H1 (cell line): ENCODE data around the gene CRNKL1. TPM values are rescaled to one million over a fixed set of nuclear protein-coding genes. Genes with fewer than 3 reads are reported as not detected.

Source experiments
- CTCF ChIA-PET: fragments of 300-600 bp; sonication (Branson Sonifier 250); formaldehyde crosslinking; loops from one replicate; lab custom pipeline; 2021; ENCODE audit not compliant: partially characterized antibody; lab: Charles Lee
- POLR2A ChIA-PET: fragments of 300-600 bp; sonication (Branson Sonifier 250); formaldehyde crosslinking; loops from one replicate; lab custom pipeline; 2021; ENCODE audit warnings: inconsistent platforms; ENCODE audit not compliant: partially characterized antibody; lab: Charles Lee
- DNase-seq, 2 experiments: peaks; one replicate each; pipeline versions ENCODE4 v3.0.0 to v3.0.0-alpha.2; 2010 to 2022; ENCODE audit warnings: low spot score in 2 of 2, low read depth in 1 of 2, mixed read lengths in 1 of 2
- FAIRE-seq: peaks from 2 replicates; lab custom pipeline; 2011; peaks lifted over from hg19 to GRCh38; lab: Jason Lieb, UNC
- H2AFZ ChIP-seq: 2 replicates; pipeline ENCODE4 v1.8.1; 2012; ENCODE audit warnings: low read length, inconsistent platforms
- H2AK5ac ChIP-seq: 2 replicates; pipeline ENCODE4 v1.6.1; 2013; ENCODE audit warnings: low read depth, low read length
- H2BK120ac ChIP-seq: replicated peaks from 2 replicates; pipeline ENCODE3; 2013; ENCODE audit warnings: low read depth, low read length, inconsistent platforms
- H2BK12ac ChIP-seq: 2 replicates; pipeline ENCODE4 v1.6.1; 2013; ENCODE audit warnings: low read depth, low read length
- H2BK15ac ChIP-seq: 2 replicates; pipeline ENCODE4 v1.6.1; 2013; ENCODE audit warnings: low read length
- H2BK20ac ChIP-seq: 2 replicates; pipeline ENCODE4 v1.6.1; 2013; ENCODE audit warnings: low read length
- H2BK5ac ChIP-seq: 2 replicates; pipeline ENCODE4 v1.6.1; 2013; ENCODE audit warnings: low read depth, low read length
- H3K14ac ChIP-seq: 2 replicates; pipeline ENCODE4 v1.6.1; 2013; ENCODE audit warnings: inconsistent platforms; ENCODE audit not compliant: insufficient read length
- H3K18ac ChIP-seq: 2 replicates; pipeline ENCODE4 v1.6.1; 2013; ENCODE audit warnings: low read length; ENCODE audit errors: extremely low read depth
- H3K23ac ChIP-seq: 2 replicates; pipeline ENCODE4 v1.6.1; 2013; ENCODE audit warnings: inconsistent platforms; ENCODE audit not compliant: insufficient read length
- H3K23me2 ChIP-seq: 2 replicates; pipeline ENCODE4 v1.6.1; 2013; ENCODE audit warnings: low read depth, low read length
- H3K27ac ChIP-seq: 2 replicates; pipeline ENCODE4 v1.6.1; 2011; ENCODE audit warnings: low read depth, low read length, inconsistent platforms
- H3K27me3 ChIP-seq, 4 experiments: replicated peaks in 1 of 4; 1 replicate in 1 of 4; 2 replicates in 3 of 4; pipeline versions ENCODE4 v1.6.1 to v1.8.1; 2011 to 2013; ENCODE audit warnings: low read length in 3 of 4, mild to moderate bottlenecking in 3 of 4, inconsistent platforms in 2 of 4, mixed read lengths in 2 of 4, moderate library complexity in 1 of 4; ENCODE audit not compliant: control insufficient read depth in 3 of 4, insufficient read depth in 3 of 4; ENCODE audit errors: extremely low read depth in 1 of 4
- H3K36me3 ChIP-seq, 4 experiments: 2 replicates each; pipeline versions ENCODE4 v1.6.1 to v1.8.1; 2011 to 2013; ENCODE audit warnings: mild to moderate bottlenecking in 4 of 4, low read length in 3 of 4, moderate library complexity in 2 of 4, control low read depth in 1 of 4, inconsistent platforms in 1 of 4; ENCODE audit not compliant: insufficient read depth in 4 of 4, control insufficient read depth in 2 of 4
- H3K4ac ChIP-seq: replicated peaks from 2 replicates; pipeline ENCODE3; 2013; ENCODE audit warnings: low read length, low read depth, mixed read lengths, inconsistent platforms; ENCODE audit not compliant: insufficient read length
- H3K4me1 ChIP-seq, 4 experiments: replicated peaks in 1 of 4; 1 replicate in 1 of 4; 2 replicates in 3 of 4; pipeline versions ENCODE4 v1.6.1 to v1.8.1; 2011 to 2013; ENCODE audit warnings: low read length in 3 of 4, inconsistent platforms in 2 of 4, mixed read lengths in 1 of 4; ENCODE audit not compliant: insufficient read depth in 4 of 4, control insufficient read depth in 3 of 4
- H3K4me2 ChIP-seq, 2 experiments: 2 replicates each; pipeline versions ENCODE4 v1.6.1 to v1.8.1; 2011 to 2013; ENCODE audit warnings: low read depth in 2 of 2, low read length in 2 of 2, control low read depth in 1 of 2, inconsistent platforms in 1 of 2, mild to moderate bottlenecking in 1 of 2; ENCODE audit not compliant: insufficient read depth in 1 of 2
- H3K4me3 ChIP-seq, 4 experiments: fragments of 200-600, 300-600 bp in 1 of 4; sonication (generic), shearing (Covaris generic), sonication (Bioruptor Twin) in 1 of 4; 2 replicates each; pipeline versions ENCODE4 v1.5.1 to v1.8.1; 2011 to 2016; ENCODE audit warnings: low read length in 4 of 4, low read depth in 3 of 4, control low read depth in 2 of 4, inconsistent platforms in 2 of 4, mild to moderate bottlenecking in 2 of 4, mixed read lengths in 1 of 4, moderate library complexity in 1 of 4; ENCODE audit not compliant: insufficient read depth in 2 of 4; ENCODE audit errors: extremely low read depth in 1 of 4
- H3K56ac ChIP-seq: replicated peaks from 2 replicates; pipeline ENCODE3; 2013; ENCODE audit warnings: low read depth, mild to moderate bottlenecking, mixed read lengths, low read length, inconsistent platforms; ENCODE audit not compliant: insufficient read length
- H3K79me1 ChIP-seq: 2 replicates; pipeline ENCODE4 v1.6.1; 2013; ENCODE audit warnings: low read depth, low read length, control low read depth
- H3K79me2 ChIP-seq, 2 experiments: 2 replicates each; pipeline versions ENCODE4 v1.6.1 to v1.8.1; 2012 to 2013; ENCODE audit warnings: low read length in 2 of 2, mild to moderate bottlenecking in 2 of 2, inconsistent platforms in 1 of 2; ENCODE audit not compliant: insufficient read depth in 2 of 2, control insufficient read depth in 1 of 2
- H3K9ac ChIP-seq, 4 experiments: replicated peaks in 1 of 4; 1 replicate in 1 of 4; 2 replicates in 3 of 4; pipeline versions ENCODE4 v1.6.1 to v1.8.1; 2011 to 2013; ENCODE audit warnings: low read depth in 3 of 4, low read length in 3 of 4, control low read depth in 2 of 4, mild to moderate bottlenecking in 2 of 4, moderate library complexity in 2 of 4, inconsistent platforms in 1 of 4; ENCODE audit errors: extremely low read depth in 1 of 4
- H3K9me3 ChIP-seq, 2 experiments: 2 replicates each; pipeline versions ENCODE4 v1.6.1 to v1.8.1; 2012 to 2013; ENCODE audit warnings: mild to moderate bottlenecking in 2 of 2, moderate library complexity in 2 of 2, control low read depth in 1 of 2, inconsistent platforms in 1 of 2, low read depth in 1 of 2, low read length in 1 of 2, mixed read lengths in 1 of 2; ENCODE audit not compliant: insufficient read depth in 2 of 2
- H4K20me1 ChIP-seq, 2 experiments: replicated peaks in 1 of 2; 2 replicates each; pipeline versions ENCODE3 to v1.8.1; 2011 to 2013; ENCODE audit warnings: inconsistent platforms in 2 of 2, low read length in 2 of 2, mild to moderate bottlenecking in 1 of 2; ENCODE audit not compliant: insufficient read depth in 2 of 2, control insufficient read depth in 1 of 2
- H4K5ac ChIP-seq: 2 replicates; pipeline ENCODE4 v1.6.1; 2013; ENCODE audit warnings: low read length, low read depth, mixed read lengths, inconsistent platforms; ENCODE audit not compliant: insufficient read length
- H4K8ac ChIP-seq: 2 replicates; pipeline ENCODE4 v1.8.0; 2013; ENCODE audit warnings: mild to moderate bottlenecking, moderate library complexity, low read length, inconsistent platforms; ENCODE audit not compliant: insufficient read depth; ENCODE audit errors: extremely low read depth
- H4K91ac ChIP-seq: replicated peaks from 2 replicates; pipeline ENCODE3; 2013; ENCODE audit warnings: low read length, mixed read lengths, inconsistent platforms; ENCODE audit not compliant: insufficient read length
- CREB1 ChIP-seq: IDR thresholded peaks from 2 replicates; pipeline ENCODE4 v1.6.1; 2012; ENCODE audit warnings: inconsistent platforms
- CTBP2 ChIP-seq: IDR thresholded peaks from 2 replicates; pipeline ENCODE4 v1.7.0; 2011; ENCODE audit warnings: borderline replicate concordance, mild to moderate bottlenecking, moderate library complexity, mixed read lengths, low read length; ENCODE audit not compliant: insufficient read depth, insufficient read length
- SAP30 ChIP-seq: fragments of 300-600 bp; sonication (generic); IDR thresholded peaks from 2 replicates; pipeline ENCODE4 v1.7.1; 2012; ENCODE audit warnings: low read length, moderate library complexity, mild to moderate bottlenecking, inconsistent platforms; ENCODE audit not compliant: insufficient read depth, insufficient replicate concordance
- SP4 ChIP-seq: IDR thresholded peaks from 2 replicates; pipeline ENCODE4 v1.6.1; 2012; ENCODE audit warnings: low read length, inconsistent platforms
- TCF12 ChIP-seq: IDR thresholded peaks from 2 replicates; pipeline ENCODE4 v1.6.1; 2011; ENCODE audit warnings: low read depth, mild to moderate bottlenecking, low read length
- TEAD4 ChIP-seq: IDR thresholded peaks from 2 replicates; pipeline ENCODE4 v1.6.1; 2012; ENCODE audit warnings: low read depth, low read length, inconsistent platforms, mixed read lengths
- WGBS, 2 experiments: shearing (Covaris generic) in 1 of 2; methylation state at CpG; one replicate each; pipeline versions ENCODE4 v1.1.6 to v1.1.7; 2013 to 2015; ENCODE audit warnings: low lambda C conversion rate in 2 of 2, mixed read lengths in 2 of 2, inconsistent platforms in 1 of 2, low coverage in 1 of 2, missing lambda C conversion rate in 1 of 2; ENCODE audit not compliant: insufficient replicate concordance in 2 of 2, insufficient coverage in 1 of 2, insufficient read length in 1 of 2; ENCODE audit errors: extremely low coverage in 1 of 2, missing lambda C conversion rate in 1 of 2; 5-methylcytosine and 5-hydroxymethylcytosine counted together
- polyA plus RNA-seq, 7 experiments: library from polyadenylated mRNA; depleted of rRNA in 3 of 7; stranded (reverse) in 5 of 7; unstranded in 2 of 7; fragments of >200 nt in 5 of 7; fragments of 200-250 nt in 2 of 7; gene quantifications; 1 replicate in 5 of 7; 2 replicates in 1 of 7; 4 replicates in 1 of 7; pipeline versions ENCODE4 v1.2.1 to v1.2.3, GENCODE V29; 2011 to 2013; ENCODE audit warnings: missing spikeins in 2 of 7, mixed read lengths in 2 of 7
- total RNA-seq: library from RNA; stranded (reverse); fragmentation: NEBNext Ultra II Directional; extraction: Animal tissue kit (Norgen Biotek cat#: 25700); gene quantifications from 2 replicates; pipeline ENCODE4 v1.2.1, GENCODE V29; 2021

CRNKL1 gene
- total and polyA plus RNA-seq, 2 of the 8 experiments (the other 6 are each of a cell fraction or from before 2014, with no cell fraction given): 4.0 to 26.5 TPM

DNA sequence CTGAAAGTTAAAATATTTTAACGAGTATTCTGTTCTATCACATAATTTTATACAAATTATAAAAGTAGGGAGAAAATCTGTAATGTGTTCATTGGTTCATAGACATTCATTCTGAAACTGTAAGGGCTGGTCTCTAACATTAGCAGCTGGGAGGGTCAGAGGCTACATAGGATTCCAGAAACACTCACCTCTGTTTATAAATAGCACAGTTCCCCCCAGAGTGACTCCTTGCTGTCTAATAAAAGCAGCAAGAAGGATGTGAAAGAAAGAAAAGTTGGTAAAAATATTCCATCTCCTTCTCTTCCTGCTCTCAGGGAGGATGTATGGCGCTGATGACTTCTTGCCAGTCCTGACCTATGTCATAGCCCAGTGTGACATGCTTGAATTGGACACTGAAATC lies 60.4 kb downstream of the CRNKL1 start:
- no peak overlapping the region for H4K5ac ChIP-seq
- no peaks in the 10 kb centered on the region for H3K79me1 ChIP-seq
- no peak overlapping the region for H2BK20ac ChIP-seq
- H2AFZ ChIP-seq: no peak overlapping the region
- no peak overlapping the region for H4K91ac ChIP-seq
- H2BK12ac ChIP-seq: no peak overlapping the region
- H3K27ac ChIP-seq: no peak overlapping the region
- ChIA-PET POLR2A (interaction anchor here (1.6 kb wide), 1 partner anchor 25 kb away, joined by 3 read pairs; the partner anchor contains the start of gene NAA20), CTCF (no interaction called here)
- H3K79me2 ChIP-seq: no peaks in the 10 kb centered on the region
- no peak overlapping the region for H4K8ac ChIP-seq
- H3K4me1 ChIP-seq: peaks cover 2 to 7% (median 5%) of the 10 kb centered on the region in 4 experiments
- no peak overlapping the region for H3K4ac ChIP-seq
- no peaks in the 10 kb centered on the region for H3K23me2 ChIP-seq
- no peaks in the 10 kb centered on the region for H4K20me1 ChIP-seq
- no peak overlapping the region for H3K23ac ChIP-seq
- no peaks in the 10 kb centered on the region for H3K36me3 ChIP-seq
- no peak overlapping the region for H3K9ac ChIP-seq
- no peak overlapping the region; the same call in 1 of the 2 replicates for H2AK5ac ChIP-seq
- no peak overlapping the region for H2BK15ac ChIP-seq
- no peak overlapping the region for H3K18ac ChIP-seq
- no peaks in the 10 kb centered on the region for H3K9me3 ChIP-seq
- H3K56ac ChIP-seq: no peak overlapping the region
- no peak overlapping the region for H3K4me3 ChIP-seq
- no peak overlapping the region for H2BK5ac ChIP-seq
- FAIRE-seq: no peak
- no peak overlapping the region for H3K4me2 ChIP-seq
- TF ChIP-seq CREB1 (no peak), SP4 (no peak), CTBP2 (no peak), TCF12 (no peak), SAP30 (no peak), TEAD4 (no peak)
- H2BK120ac ChIP-seq: no peak overlapping the region
- no peaks in the 10 kb centered on the region; a peak in 1 of 7 replicates for H3K27me3 ChIP-seq
- no peak overlapping the region for H3K14ac ChIP-seq
- DNase-seq: no peak
- WGBS, 2 experiments: 88% methylated on average over 2 of the region's 2 CpGs; no CpG with 5 or more reads in 1 of the 2 experiments
